Measurements from ENCODE around the gene BTG4.
A peak's percentile ranks its signal among the peaks of the same experiment; 100 is the strongest.

Gene BTG4

GRCh38 chr11:111520560-111520959, 8.4 kb upstream of the BTG4 start:
- Histone ChIP-seq H3K27me3 (ENCODE audit: insufficient read depth, low read depth, severe bottlenecking) (no peaks in the 10 kb centered on the region), H3K27ac (no peak overlapping the region), H3K36me3 (no peaks in the 10 kb centered on the region), H3K4me3 (ENCODE audit: low read depth, low read length) (no peak overlapping the region), H3K9me3 (ENCODE audit: severe bottlenecking) (no peaks in the 10 kb centered on the region)
- no peak for TF ChIP-seq CTCF (IDR thresholded peaks at IDR 0.05; ENCODE audit: low read depth, low read length)
- DNase-seq = no peak

GRCh38 chr11:111518668-111519067, 6.5 kb upstream of the BTG4 start:
- no peak overlapping the region for H3K4me3 ChIP-seq (ENCODE audit: low read depth, low read length)
- H3K27ac ChIP-seq = no peak overlapping the region
- TF ChIP-seq CTCF (IDR thresholded peaks at IDR 0.05; ENCODE audit: low read depth, low read length) = no peak
- no peak for DNase-seq
- H3K27me3 ChIP-seq (ENCODE audit: insufficient read depth, low read depth, severe bottlenecking) = no peaks in the 10 kb centered on the region
- H3K9me3 ChIP-seq (ENCODE audit: severe bottlenecking) = no peaks in the 10 kb centered on the region
- H3K36me3 ChIP-seq = no peaks in the 10 kb centered on the region

- Histone ChIP-seq H3K4me3 (ENCODE audit: low read depth, low read length) (no peak overlapping the region), H3K36me3 (no peaks in the 10 kb centered on the region), H3K27me3 (ENCODE audit: insufficient read depth, low read depth, severe bottlenecking) (no peaks in the 10 kb centered on the region), H3K27ac (no peak overlapping the region), H3K9me3 (ENCODE audit: severe bottlenecking) (no peaks in the 10 kb centered on the region)
- DNase-seq = no peak
- TF ChIP-seq CTCF (IDR thresholded peaks at IDR 0.05; ENCODE audit: low read depth, low read length) = no peak
These were observed 3.4 kb upstream of the BTG4 start for GRCh38 chr11:111515591-111515990.

DNA sequence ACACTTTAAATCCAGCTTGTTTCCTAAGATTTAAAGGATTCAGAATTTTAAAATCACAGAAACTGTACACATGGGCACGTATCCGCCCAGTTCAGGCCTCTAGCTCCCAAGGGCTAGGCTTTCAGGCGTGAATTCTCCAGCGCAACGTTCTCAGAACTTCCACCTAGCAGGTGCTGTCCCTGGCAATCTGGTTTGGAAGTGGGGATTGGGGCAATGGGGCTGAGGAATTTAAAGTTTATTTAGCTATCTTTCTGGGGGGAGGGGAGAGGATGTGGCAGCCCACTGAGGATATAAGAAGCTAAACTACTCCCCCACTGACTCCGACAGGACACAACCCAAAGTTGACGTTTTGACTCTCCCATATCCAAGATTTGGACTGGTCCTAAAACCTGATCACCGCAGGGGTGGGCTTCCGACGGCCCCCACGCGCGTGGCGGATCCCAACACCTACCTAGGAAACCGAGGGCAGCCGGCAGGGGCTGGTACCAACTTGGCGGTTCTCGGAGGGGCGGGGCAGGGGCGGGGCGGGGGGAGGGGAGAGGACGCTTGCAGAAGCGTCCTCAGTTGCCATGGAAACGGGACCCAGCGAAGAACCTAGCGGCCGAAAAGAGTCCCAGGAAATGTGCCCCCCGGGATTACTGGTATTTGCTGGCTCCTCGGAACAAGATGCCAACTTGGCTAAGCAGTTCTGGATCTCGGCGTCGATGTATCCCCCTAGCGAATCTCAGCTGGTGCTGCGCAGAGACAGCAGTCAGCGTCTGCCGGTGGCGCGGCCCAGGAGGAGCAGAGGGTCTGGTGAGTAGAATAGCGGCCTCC, 2.2 kb upstream of the BTG4 start, which contains the start of gene HOATZ:
Gene HOATZ (plus strand): TSS at position 563 of the 816 bp plus-strand sequence. CDS start 7 bp downstream, at position 570.
- Histone ChIP-seq H3K36me3 (no peaks in the 10 kb centered on the region), H3K9me3 (ENCODE audit: severe bottlenecking) (no peaks in the 10 kb centered on the region), H3K27ac (no peak within 1 kb of the TSS), H3K27me3 (ENCODE audit: insufficient read depth, low read depth, severe bottlenecking) (no peaks in the 10 kb centered on the region), H3K4me3 (ENCODE audit: low read depth, low read length) (no peak within 1 kb of the TSS)
- TF ChIP-seq CTCF (IDR thresholded peaks at IDR 0.05; ENCODE audit: low read depth, low read length) = no peak
- no peak for DNase-seq

DNA sequence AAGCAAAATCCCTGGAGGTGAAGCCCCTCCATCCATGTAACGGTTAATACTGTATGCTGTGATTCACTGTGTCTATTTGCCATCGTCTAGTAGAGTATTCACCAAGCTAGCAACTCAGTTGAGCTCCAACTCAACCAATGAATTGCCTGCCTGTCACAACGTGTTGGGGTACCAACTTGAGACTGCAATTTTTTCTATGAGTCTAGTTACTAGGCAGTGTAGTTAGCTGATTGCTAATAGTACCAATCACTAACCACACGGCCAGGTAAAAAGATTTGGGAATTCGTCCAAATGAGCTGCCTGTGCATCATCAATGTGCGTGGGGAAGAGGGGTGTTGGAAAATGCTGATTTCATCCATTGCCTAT, 1.0 kb upstream of the BTG4 start:
- Histone ChIP-seq H3K27ac (no peak overlapping the region), H3K4me3 (ENCODE audit: low read depth, low read length) (peak overlapping the region; percentile 46), H3K27me3 (ENCODE audit: insufficient read depth, low read depth, severe bottlenecking) (no peaks in the 10 kb centered on the region), H3K36me3 (no peaks in the 10 kb centered on the region), H3K9me3 (ENCODE audit: severe bottlenecking) (no peaks in the 10 kb centered on the region)
- no peak for TF ChIP-seq CTCF (IDR thresholded peaks at IDR 0.05; ENCODE audit: low read depth, low read length)
- no peak for DNase-seq

- no peaks in the 10 kb centered on the region for H3K36me3 ChIP-seq
- H3K27ac ChIP-seq = peak overlapping the region; percentile 53
These were observed 1.9 kb downstream of the BTG4 start for GRCh38 chr11:111510311-111510710.

More at GRCh38 chr11:111510311-111510710, 1.9 kb downstream of the BTG4 start:
- Histone ChIP-seq H3K9me3 (ENCODE audit: severe bottlenecking) (no peaks in the 10 kb centered on the region), H3K27me3 (ENCODE audit: insufficient read depth, low read depth, severe bottlenecking) (no peaks in the 10 kb centered on the region), H3K4me3 (ENCODE audit: low read depth, low read length) (no peak overlapping the region)
- no peak for DNase-seq
- no peak for TF ChIP-seq CTCF (IDR thresholded peaks at IDR 0.05; ENCODE audit: low read depth, low read length)
